ENCODE results near the gene PANK4.

PANK4 gene

DNA sequence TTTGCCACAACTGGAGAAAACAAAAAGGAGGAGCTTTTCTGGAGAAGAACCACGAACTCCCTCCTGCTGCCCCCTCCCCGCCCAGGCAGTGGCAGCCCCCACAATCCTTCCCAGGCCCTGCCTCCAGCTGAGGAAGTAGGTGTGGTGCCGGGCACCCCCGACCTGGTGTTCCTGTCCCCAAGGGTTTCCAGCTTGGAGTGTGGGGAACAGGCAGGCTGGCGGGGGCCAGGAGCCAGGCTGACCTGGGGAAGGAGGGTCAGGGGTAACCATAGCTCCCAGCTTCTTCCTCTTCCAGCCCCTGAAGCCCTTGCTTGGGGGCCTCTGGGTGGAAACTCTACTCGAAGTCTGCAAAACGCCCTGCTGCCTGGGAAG is 7.9 kb upstream of the PANK4 start:
- Histone ChIP-seq H4K20me1 (ENCODE audit: insufficient read depth, low read length) (no peaks in the 10 kb centered on the region), H3K79me2 (ENCODE audit: low read length) (no peaks in the 10 kb centered on the region), H3K9me3 (replicated peaks; ENCODE audit: insufficient read depth, low read length) (no peaks in the 10 kb centered on the region), H3K36me3 (replicated peaks; ENCODE audit: insufficient read depth, low read length) (no peaks in the 10 kb centered on the region), H3K4me3 (ENCODE audit: low read length) (no peak overlapping the region), H3K27ac (ENCODE audit: low read length) (no peak overlapping the region), H3K4me1 (ENCODE audit: low read length) (no peaks in the 10 kb centered on the region), H2AFZ (ENCODE audit: low read length) (no peak overlapping the region), H3K4me2 (ENCODE audit: low read depth, low read length) (no peak overlapping the region), H3K9me2 (replicated peaks; ENCODE audit: insufficient read depth, low read length) (no peaks in the 10 kb centered on the region), H3K27me3 (replicated peaks; ENCODE audit: insufficient read depth, low read length) (peaks cover 73% of the 10 kb centered on the region), H3F3A (ENCODE audit: insufficient read depth, low read length) (no peaks in the 10 kb centered on the region), H3K9ac (ENCODE audit: low read length) (no peak overlapping the region)
- no peak for DNase-seq
- TF ChIP-seq, protein P1, sequence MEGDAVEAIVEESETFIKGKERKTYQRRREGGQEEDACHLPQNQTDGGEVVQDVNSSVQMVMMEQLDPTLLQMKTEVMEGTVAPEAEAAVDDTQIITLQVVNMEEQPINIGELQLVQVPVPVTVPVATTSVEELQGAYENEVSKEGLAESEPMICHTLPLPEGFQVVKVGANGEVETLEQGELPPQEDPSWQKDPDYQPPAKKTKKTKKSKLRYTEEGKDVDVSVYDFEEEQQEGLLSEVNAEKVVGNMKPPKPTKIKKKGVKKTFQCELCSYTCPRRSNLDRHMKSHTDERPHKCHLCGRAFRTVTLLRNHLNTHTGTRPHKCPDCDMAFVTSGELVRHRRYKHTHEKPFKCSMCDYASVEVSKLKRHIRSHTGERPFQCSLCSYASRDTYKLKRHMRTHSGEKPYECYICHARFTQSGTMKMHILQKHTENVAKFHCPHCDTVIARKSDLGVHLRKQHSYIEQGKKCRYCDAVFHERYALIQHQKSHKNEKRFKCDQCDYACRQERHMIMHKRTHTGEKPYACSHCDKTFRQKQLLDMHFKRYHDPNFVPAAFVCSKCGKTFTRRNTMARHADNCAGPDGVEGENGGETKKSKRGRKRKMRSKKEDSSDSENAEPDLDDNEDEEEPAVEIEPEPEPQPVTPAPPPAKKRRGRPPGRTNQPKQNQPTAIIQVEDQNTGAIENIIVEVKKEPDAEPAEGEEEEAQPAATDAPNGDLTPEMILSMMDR (IDR thresholded peaks at IDR 0.05; ENCODE audit: low read length), result no peak
- TF ChIP-seq EZH2 (optimal IDR thresholded peaks at IDR 0.05; ENCODE audit: low read depth, low read length), result no peak
- TF ChIP-seq EZH2phosphoT487 (IDR thresholded peaks at IDR 0.05; ENCODE audit: low read length), result no peak

DNA sequence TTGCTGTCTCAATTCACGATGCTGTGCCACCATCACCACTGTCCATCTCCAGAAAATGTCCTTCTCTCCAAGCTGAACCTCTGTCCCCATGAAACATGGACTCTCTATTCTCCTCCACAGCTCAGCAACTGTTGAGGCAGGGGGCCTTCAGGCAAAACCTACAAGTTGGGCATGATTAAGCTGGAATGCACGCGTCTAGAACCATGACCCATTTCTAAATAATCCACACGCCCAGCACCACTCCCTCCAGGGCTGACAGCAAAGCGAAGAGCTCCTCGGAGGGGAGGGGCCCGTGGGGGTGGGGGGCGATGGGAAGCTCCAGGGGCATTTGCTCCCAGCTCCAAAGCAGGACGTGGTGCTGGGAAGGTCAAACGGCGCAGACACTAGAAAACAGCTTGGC is 7.0 kb upstream of the PANK4 start:
- TF ChIP-seq EZH2 (optimal IDR thresholded peaks at IDR 0.05; ENCODE audit: low read depth, low read length), result no peak
- TF ChIP-seq, protein P1 (IDR thresholded peaks at IDR 0.05; ENCODE audit: low read length), result no peak
- no peak for TF ChIP-seq EZH2phosphoT487 (IDR thresholded peaks at IDR 0.05; ENCODE audit: low read length)
- no peaks in the 10 kb centered on the region for H3F3A ChIP-seq (ENCODE audit: insufficient read depth, low read length)
- H2AFZ ChIP-seq (ENCODE audit: low read length), result no peak overlapping the region
- no peak overlapping the region for H3K27ac ChIP-seq (ENCODE audit: low read length)
- H3K36me3 ChIP-seq (replicated peaks; ENCODE audit: insufficient read depth, low read length), result no peaks in the 10 kb centered on the region
- no peak overlapping the region for H3K4me2 ChIP-seq (ENCODE audit: low read depth, low read length)
- no peaks in the 10 kb centered on the region for H3K9me3 ChIP-seq (replicated peaks; ENCODE audit: insufficient read depth, low read length)
- no peak overlapping the region for H3K9ac ChIP-seq (ENCODE audit: low read length)
- no peaks in the 10 kb centered on the region for H3K9me2 ChIP-seq (replicated peaks; ENCODE audit: insufficient read depth, low read length)
- H3K79me2 ChIP-seq (ENCODE audit: low read length), result no peaks in the 10 kb centered on the region
- peaks cover 77% of the 10 kb centered on the region for H3K27me3 ChIP-seq (replicated peaks; ENCODE audit: insufficient read depth, low read length)
- no peak for DNase-seq
- no peaks in the 10 kb centered on the region for H4K20me1 ChIP-seq (ENCODE audit: insufficient read depth, low read length)
- no peaks in the 10 kb centered on the region for H3K4me1 ChIP-seq (ENCODE audit: low read length)
- H3K4me3 ChIP-seq (ENCODE audit: low read length), result no peak overlapping the region

DNA sequence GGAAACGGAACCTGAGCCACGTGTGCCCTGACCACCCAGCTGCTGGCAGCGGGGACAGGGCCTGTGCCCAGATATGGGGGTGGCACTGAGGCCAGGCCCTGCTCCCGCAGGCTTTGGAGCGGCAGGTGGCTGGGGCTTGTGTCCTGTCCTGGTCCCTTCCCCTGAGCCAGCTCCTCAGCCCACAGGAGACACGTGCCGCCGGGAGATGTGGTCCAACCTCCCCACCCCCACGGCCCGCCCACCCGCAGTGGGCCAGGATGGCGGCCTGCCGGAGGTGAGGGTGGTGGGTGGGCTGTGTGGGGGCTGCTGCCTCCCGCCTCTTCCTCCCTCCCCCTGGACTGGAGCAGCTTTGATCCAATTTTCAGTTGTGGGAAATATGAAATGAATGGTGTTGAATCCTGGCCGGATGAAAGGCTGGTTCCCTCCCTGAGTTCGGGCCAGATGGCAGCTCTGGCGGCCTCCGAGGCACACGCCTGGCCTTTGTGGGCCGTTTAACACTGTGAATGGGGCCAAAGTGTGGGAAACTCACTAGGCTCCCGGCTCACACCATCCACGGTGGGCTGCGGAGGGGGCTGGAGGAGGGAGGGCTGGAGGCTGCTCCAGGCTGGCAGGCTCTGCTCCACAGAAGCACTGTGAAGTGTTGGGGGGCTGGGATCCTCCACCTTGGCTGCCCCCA is 6.2 kb upstream of the PANK4 start:
- TF ChIP-seq EZH2 (optimal IDR thresholded peaks at IDR 0.05; ENCODE audit: low read depth, low read length) (no peak), EZH2phosphoT487 (IDR thresholded peaks at IDR 0.05; ENCODE audit: low read length) (no peak)
- TF ChIP-seq, protein P1 (IDR thresholded peaks at IDR 0.05; ENCODE audit: low read length), result no peak
- DNase-seq, result no peak
- Histone ChIP-seq H3K9ac (ENCODE audit: low read length) (no peak overlapping the region), H3K4me1 (ENCODE audit: low read length) (no peaks in the 10 kb centered on the region), H3K79me2 (ENCODE audit: low read length) (no peaks in the 10 kb centered on the region), H3K36me3 (replicated peaks; ENCODE audit: insufficient read depth, low read length) (no peaks in the 10 kb centered on the region), H3K9me2 (replicated peaks; ENCODE audit: insufficient read depth, low read length) (no peaks in the 10 kb centered on the region), H3K4me3 (ENCODE audit: low read length) (no peak overlapping the region), H4K20me1 (ENCODE audit: insufficient read depth, low read length) (no peaks in the 10 kb centered on the region), H3K9me3 (replicated peaks; ENCODE audit: insufficient read depth, low read length) (no peaks in the 10 kb centered on the region), H3K27ac (ENCODE audit: low read length) (no peak overlapping the region), H3F3A (ENCODE audit: insufficient read depth, low read length) (no peaks in the 10 kb centered on the region), H3K4me2 (ENCODE audit: low read depth, low read length) (no peak overlapping the region), H2AFZ (ENCODE audit: low read length) (no peak overlapping the region), H3K27me3 (replicated peaks; ENCODE audit: insufficient read depth, low read length) (peaks cover 83% of the 10 kb centered on the region)

Data from MM.1S (cell line).